Stimulated activated CD8-positive, alpha-beta memory T cell treated with anti-CD3 and anti-CD28 coated beads, Interleukin-12 subunit alpha, Interleukin-12 subunit beta, amount 100 ng/mL, for 4 hours (primary cell): ENCODE data around the gene DGKD.

ENCODE experiments used
- DNase-seq: peaks from one replicate; pipeline ENCODE4 v3.0.0-alpha.2; 2020; ENCODE audit warnings: low read depth

DGKD gene

DNA sequence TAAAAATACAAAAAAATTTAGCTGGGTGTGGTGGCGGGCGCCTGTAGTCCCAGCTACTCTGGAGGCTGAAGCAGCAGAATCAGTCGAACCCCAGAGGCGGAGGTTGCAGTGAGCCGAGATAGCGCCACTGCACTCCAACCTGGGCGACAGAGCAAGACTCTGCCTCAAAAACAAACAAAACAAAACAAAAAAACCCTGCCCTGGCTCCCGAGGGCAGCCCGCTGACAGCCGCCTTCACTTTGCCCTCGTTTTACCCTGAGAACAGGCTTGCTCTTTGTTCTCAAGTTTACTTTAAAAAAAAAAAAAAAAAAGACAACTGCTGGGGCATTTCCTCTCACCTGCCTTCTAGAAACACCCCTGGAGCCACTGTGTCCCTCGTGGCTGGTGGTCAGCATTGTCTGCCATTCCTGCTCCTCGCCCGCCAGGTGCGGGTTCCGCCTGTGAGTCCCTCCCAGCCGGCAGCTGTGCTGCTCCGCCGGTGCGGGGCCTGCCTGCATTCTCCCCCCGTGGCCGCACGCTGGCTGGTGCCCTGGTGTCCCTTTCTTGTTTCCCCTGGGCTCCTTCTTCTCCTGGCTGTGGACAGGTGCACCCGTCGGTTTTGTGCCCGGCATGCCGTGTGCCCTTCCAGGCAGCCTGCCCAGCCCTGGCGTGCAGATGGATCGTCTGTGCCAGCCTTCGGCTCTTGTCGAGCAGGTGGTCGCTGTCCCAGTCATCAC lies 106.6 kb downstream of the DGKD start:
- no peak for DNase-seq

DNA sequence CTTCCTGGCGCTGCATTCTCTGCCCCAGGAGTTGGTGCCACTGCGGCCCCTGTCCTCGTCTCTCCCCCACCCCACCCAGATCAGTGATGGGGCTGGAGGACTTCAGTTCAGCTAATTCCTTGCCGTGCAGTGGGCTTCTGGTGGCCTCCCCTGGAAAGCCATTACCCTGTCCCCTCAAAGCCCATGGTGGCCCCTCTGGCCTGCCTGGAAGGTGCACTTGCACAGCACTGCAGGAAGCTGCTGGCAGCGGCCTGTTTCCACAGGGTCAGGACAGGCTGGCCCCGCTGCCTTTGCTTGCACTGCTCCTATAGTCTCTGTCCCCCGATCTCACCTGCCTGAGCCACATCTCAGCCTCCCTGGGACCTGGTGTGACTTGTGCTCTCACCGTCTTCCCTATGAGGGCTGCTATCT lies 107.2 kb downstream of the DGKD start:
- no peak for DNase-seq

DNA sequence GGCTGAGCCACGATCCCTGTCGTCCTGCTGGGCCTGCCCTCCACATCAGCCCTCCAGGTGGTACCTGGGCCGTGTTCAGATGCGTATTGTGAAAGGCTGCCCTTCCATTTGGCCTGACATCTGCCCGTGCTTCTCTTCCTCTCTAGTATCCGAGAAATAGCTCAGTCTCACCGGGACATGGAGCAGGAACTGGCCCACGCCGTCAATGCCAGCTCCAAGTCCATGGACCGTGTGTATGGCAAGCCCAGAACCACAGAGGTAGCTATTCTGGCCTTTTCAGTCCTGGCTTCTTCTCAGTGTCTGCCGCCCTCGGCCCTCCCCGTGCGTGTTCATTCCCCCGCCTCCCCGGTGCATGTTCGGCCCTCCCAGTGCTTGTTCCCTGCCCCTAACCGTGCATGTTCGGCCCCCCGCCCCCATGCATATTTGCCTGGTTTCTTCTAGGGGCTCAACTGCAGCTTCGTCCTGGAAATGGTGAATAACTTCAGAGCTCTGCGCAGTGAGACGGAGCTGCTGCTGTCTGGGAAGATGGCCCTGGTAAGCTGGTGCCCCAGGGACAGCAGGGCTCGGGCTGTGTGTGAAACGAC lies 108.0 kb downstream of the DGKD start:
- no peak for DNase-seq

DNA sequence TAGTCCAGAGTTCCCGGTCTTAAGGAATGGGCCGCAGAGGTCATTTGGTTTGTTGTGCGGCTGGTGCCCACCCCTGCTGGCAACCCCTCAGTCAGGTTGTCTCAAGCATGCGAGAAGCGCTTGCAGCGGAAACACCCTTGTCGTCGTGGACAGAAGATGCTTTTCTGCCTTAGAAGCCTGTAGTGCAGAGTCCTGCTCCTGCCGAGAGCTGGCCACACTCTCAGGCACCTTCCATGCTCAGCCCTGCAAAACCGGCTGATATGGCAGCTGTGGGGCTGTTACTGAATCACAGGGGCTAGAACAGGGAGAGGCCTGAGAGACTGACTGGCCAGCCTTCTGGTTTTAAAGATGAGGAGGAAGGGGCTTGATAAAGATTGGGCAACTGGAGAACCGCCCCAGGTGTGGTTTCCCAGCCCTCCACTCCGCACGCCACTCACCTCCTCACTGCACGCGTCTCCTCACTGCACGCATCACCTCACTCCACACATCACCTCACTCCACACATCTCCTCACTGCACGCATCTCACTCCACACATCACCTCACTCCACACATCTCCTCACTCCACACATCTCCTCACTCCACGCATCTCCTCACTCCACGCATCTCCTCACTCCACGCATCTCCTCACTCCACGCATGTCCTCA lies 108.7 kb downstream of the DGKD start:
- DNase-seq: no peak

DNA sequence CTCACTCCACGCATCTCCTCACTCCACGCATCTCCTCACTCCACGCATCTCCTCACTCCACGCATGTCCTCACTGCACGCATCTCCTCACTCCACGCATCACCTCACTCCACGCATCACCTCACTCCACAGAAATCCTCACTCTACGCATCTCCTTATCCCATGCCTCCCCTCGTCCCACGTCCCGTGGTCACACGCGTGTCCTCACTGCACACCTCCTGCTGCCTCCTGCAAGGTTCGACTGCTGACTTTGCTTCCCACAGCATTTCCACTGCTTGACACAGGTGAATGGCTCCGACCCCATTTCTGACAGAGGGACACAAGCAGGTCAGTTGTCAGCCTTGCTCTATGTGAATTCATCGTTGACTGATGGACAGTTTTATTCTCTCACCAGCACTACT lies 109.3 kb downstream of the DGKD start:
- DNase-seq: no peak

DNA sequence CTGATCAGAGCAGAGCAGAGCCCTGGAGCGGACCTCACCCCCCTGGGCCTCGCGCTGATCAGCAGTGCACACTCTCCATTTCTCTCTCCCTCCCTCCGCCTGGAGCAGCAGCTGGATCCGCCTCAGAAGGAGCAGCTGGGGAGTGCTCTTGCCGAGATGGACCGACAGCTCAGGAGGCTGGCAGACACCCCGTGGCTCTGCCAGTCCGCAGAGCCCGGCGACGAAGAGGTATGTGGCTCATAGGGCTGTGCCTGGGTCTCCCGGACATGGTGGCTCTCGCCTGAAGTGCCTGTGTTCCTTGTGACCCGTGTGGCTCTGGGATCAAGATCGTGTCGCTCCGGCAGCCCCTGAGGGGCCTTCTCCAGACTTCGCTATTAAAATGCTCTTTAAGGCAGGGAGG lies 109.8 kb downstream of the DGKD start:
- DNase-seq: no peak

DNA sequence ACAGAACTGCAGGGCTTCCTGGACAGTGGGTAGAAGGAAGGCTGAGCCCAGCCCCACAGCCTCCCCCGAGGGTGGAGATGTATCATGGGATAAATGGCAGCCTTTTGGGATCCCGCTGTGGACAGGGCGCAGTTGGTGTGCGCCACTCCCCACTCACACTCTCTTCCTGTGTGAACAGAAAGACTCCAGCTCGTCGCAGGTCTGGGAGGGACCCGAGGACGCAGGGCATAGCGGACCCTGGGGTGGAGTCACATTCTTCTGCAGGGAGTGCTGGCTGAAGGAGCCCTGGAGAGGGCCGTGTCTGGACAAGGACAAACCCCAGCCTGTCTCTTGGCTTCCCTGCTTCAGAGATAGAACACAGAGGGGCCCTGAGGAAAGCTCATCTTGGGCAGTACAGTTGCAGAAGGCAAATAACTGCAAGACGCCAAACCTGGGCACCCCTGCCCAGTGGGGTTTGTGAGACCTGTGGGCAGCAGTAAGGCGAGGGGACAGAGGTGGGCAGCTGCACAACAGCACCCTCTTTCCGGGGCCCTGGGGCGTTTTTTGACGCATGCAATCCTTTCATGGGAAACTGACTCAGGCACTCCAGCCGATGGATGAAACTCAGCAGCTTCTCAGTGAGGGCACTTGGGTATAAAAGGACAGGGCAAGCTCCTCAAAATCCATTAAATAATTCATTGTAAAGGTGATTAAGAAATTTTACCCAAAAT lies 110.4 kb downstream of the DGKD start:
- no peak for DNase-seq

DNA sequence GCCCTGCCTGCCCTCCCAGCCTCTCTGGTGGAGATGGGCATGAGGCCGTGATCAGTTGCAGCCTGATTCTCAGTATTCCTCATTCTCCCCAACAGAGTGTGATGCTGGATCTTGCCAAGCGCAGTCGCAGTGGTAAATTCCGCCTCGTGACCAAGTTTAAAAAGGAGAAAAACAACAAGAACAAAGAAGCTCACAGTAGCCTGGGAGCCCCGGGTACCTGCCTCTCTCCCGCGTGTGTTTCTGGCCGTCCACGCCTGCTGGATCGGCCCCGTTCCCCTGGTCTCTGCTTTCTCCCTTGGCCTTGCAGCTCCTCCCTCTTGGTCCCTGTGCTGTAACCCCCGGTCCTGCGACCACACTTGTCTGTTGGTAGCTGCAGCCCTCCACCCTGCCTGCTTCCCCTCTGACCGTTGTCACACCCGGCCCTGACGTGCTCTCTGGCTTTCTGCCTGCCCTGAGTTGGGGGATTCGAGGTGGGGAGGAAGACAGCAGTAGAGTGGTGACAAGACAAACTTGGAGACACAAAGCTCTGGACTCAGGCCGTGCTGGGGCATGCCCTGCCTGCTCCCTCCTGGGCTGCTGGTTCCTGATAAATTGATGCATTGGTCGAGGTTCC lies 112.8 kb downstream of the DGKD start:
- no peak for DNase-seq

DNA sequence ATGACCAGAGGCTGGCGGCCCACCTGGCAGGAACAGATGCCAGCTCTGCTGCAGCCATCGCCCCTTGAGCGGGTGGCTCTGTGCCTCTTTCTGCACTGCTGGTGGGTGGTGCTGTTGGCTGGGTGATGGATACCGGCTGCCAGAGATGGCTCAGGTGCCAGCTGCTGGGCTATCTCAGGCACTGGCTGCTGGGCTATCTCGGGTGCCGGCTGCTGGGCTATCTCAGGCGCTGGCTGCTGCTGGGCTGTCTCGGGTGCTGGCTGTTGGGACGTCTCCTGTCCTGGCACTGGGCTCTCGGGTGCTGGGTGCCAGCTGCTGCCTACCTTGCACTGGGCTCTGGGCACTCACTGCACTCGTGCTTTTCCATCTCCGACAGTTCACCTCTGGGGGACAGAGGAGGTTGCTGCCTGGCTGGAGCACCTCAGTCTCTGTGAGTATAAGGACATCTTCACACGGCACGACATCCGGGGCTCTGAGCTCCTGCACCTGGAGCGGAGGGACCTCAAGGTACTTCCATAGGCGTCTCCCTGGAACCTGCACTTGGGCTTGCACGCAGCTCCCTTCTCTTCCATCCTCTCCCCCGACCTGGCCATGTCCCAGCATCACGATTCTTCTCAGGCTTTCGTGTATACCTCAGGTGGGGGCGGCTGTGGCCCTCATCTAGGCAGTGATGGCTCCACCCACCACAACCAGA lies 113.9 kb downstream of the DGKD start:
- no peak for DNase-seq

DNA sequence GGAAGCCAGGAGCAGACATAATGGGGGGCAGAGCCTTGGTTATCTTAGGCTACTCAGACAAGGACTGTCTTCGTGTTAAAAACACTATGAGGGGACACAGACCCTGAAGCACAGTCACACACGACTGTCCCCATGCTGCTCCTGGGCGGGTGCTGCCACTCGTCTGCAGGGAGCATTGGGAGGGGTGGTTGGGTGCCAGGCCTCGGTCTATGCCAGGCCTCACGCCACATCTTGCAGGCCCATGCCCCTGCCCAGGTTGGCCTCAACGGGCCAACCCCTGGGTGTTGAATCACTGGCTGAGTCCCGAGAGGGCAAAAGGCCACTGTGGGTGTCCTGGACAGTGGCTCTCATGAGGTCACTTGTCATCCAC lies 114.4 kb downstream of the DGKD start:
- no peak for DNase-seq

DNA sequence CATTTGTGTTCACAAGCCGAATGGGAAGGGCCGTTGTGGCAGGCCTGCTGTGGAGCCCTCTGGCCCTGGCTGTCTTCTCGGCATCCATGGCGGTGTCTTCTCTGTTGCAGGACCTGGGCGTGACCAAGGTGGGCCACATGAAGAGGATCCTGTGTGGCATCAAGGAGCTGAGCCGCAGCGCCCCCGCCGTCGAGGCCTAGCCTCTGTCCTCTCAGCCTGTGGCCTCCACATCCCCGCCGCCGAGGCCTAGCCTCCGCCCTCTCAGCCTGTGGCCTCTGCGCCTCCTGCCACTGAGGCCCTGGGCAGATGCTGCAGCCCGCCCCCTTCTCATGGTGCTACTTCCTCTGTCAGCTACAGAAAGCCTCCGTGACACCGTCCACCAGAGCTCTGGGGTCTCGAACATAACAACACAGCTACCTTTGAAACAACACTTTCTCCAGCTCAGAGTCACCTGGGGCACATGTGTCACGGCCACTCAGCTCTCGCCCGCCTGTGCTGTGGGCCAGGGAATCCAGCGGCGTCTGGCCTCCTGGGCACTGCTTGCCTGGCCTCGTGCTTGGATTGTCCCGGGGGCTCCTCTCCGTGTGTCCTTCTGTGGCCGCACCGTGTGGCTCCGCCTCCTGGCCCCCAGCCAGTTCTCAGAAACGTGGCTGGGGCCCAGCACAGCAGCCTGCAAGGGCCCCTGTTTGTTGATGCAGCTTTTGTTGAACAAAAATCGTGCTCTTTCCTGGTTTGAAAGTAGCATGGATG lies 115.1 kb downstream of the DGKD start:
- no peak for DNase-seq

DNA sequence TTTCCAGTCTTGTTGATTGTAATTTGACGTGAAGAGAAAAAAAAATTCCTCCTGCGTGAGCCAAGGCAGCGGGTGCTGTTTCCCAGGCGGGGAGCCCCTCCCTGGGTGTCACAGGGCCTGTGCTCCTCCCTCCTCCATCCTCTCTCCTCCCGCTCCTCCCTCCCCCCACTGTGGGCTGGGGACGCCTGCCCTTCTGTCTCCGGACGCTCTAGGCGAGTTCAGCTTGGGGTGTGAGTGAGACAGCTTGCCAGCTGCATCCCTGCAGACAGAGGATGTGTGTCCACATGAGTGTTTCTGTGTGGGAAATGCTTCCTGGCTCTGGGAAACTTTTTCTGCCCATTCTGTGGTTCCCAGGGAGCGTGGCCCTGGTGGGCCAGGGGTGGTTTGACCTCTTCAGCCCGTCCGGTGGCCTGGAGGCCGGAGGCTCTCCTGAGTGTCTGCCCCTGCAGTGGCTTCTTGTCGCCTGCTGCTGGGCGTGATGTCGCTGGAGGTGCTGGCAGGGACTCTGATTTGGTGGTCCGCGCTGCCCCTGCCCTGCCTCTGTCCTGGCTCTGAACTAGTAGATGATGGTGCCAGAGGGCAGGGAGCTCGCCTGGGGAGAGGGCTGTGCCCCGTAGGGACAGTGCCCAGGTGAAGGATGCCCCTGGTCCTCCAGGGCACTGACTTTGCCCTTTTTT lies 115.9 kb downstream of the DGKD start:
- no peak for DNase-seq

DNA sequence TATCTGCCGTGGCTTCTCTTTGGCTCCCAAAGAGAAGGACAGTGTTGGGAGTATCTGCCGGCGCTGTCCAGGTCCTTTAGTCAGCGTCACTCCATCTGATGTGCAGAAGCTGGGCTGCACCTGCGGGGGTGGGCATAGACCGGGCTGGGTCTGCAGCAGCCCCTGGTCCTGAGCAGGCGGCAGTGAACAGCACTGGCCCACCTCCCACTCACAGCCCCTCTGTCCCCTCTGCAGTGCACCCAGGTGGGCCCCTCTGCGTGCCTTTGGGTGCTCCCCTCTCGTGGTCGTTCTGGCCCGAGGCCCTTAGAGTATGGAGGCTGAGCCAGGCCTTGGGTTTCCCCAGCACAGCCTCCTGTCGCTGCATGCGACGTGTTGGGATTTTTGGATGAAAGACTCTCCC lies 116.5 kb downstream of the DGKD start:
- DNase-seq: no peak

DNA sequence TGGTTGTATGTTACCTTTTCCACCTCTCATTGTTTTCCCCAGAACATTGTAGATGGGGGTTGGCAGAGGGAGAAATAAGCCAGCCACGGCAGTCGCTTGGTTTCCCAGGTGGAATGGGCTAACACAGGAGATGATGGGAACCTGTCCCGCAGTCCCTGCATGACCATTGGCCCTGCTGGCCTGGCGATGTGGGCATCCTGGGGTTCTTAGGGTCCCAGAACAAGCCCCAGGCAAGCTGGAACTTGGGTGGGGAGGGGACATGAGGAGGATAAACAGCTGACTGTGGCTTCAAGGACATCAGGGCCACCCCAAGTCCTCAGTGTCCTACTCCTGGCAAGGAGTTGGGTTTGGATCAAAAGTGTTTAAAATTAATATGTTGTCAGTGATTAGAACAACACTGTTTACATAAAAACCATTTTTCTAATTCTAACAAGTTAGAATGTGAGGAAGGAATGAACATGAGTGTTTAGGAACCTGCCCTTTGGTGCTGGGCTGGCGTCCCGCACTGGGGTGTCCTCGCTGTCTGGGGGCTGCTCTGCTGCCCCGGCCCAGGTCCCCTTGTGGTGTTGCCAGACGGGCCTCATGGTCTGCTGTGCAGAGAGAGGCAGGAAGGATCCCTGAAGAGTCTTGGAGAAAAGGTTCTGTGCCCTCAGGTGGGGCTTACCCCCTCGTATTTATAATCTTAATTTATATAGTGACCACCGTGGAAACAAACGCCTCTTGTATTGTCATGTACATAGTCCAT lies 117.2 kb downstream of the DGKD start:
- no peak for DNase-seq

DNA sequence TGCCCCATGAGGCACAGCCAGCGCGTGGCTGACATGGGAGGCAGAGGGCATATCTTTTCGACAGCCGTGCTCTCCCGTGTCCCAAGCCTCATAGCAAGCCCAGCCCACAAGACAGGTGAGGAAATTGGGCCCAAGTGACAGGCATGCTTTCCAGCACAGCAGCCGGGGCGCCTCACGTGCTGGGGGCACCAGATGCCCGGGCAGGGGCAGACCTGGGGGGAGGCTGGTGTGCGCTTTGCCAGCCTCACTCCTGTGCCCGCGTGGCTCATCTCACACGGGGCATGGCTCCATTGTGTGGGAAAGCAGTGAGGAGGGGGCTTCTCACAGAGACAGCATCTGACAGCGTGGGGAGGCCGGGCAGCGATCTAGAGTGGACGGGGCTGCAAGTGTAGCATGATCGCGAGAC lies 119.1 kb downstream of the DGKD start:
- no peak for DNase-seq

DNA sequence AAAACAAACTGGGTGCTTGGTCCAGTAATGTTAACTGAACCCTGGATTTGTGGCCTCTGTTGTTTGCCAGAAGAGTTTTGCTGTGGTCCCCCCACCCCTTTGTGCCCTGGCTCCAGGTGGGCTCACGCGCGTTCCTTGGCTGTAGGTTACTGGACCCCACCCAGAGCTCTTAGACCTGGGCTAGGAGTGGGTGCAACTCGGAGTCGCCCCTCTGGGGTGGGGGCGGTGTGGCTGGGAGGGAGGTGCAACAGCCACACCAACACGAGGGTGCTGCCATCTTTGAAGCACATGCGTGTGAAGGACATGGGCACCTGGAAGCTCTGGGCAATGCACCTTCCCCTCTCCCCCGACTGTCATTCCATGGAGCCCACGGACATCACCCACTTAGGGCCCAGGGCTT lies 119.6 kb downstream of the DGKD start:
- DNase-seq: no peak

DNA sequence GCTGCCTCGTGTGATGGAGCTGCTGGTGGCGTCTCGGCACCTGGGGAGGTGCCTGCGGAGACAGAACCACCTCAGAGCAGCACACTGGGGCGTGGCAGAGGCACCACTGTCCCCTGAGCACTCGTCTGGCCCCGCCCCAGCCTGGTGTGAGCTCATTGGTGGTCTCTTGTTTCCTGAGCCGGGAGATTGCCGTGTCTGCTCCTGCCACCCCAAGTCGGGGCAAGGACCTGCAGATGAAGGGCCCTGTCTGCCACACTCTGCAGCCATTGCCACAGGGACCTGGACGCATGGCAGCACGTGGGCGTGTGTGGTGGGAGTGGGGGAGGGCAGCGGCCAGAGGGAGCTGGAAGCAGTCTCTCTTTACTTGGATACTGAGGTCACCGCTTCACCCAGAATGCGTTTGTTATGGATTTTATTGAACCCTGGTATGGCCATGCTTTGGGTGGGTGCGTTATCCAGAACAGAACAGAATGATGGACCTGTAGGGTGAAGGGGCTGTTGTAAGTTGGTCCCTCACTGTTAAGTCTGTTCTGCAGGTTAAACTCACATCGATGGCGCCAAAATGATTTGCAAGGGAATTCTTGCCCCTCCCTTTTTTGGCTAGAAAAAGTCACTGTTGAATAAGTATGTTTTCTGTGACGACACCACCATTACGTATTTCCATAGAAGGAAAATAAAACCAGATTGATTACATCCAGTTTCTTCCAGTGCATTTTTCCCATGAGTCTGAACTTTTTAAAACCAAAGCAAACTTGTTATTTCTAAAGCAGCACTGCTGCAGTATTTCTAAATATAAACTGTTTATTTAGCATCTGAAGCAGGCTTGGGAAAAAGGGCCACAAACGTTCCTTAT lies 120.2 kb downstream of the DGKD start:
- no peak for DNase-seq

DNA sequence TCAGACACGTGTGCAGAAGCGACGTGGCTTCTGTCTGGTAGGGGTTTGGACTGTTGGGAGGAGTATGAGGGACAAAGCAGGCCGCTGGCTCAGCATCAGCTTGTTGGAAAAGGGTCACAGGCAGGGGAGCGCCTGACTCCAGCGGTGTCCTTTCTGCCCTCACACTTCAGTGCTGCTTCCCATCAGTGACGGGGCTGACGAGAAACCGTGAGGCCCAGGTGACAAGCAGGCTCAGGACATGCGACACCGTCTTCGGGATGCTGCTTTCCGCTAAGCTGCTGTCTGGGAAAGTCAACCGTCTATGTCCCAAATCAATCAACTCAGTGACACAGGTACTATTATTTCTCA lies 121.7 kb downstream of the DGKD start:
- no peak for DNase-seq
